ENCODE data around the gene EOMES. TPM values are rescaled to one million over a fixed set of nuclear protein-coding genes. Genes with fewer than 3 reads are reported as not detected.

Gene EOMES
- total and polyA plus RNA-seq, 8 donors = 0.05 to 0.41 (median 0.26) TPM

GRCh38 chr3:27717200-27717852 lies 4.8 kb downstream of the EOMES start:
- ATAC-seq (no peak), FAIRE-seq (no peak), DNase-seq (no peak)
- Histone ChIP-seq H3K9me3 (no peaks in the 10 kb centered on the region), H3K4me1 (peaks cover 0 to 14% (median 0%) of the 10 kb centered on the region in 3 donors), H3K4me3 (no peak overlapping the region), H3K27ac (no peak overlapping the region), H3K27me3 (peaks cover 0 to 11% (median 6%) of the 10 kb centered on the region in 4 donors), H3K36me3 (no peaks in the 10 kb centered on the region)
- 75 to 85% methylated on average over 16 of the region's 16 CpGs for WGBS, 2 donors
- TF ChIP-seq, protein P1, sequence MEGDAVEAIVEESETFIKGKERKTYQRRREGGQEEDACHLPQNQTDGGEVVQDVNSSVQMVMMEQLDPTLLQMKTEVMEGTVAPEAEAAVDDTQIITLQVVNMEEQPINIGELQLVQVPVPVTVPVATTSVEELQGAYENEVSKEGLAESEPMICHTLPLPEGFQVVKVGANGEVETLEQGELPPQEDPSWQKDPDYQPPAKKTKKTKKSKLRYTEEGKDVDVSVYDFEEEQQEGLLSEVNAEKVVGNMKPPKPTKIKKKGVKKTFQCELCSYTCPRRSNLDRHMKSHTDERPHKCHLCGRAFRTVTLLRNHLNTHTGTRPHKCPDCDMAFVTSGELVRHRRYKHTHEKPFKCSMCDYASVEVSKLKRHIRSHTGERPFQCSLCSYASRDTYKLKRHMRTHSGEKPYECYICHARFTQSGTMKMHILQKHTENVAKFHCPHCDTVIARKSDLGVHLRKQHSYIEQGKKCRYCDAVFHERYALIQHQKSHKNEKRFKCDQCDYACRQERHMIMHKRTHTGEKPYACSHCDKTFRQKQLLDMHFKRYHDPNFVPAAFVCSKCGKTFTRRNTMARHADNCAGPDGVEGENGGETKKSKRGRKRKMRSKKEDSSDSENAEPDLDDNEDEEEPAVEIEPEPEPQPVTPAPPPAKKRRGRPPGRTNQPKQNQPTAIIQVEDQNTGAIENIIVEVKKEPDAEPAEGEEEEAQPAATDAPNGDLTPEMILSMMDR (IDR thresholded peaks at IDR 0.05) = no peak
- intact Hi-C loops (cut with DNase I) = loop anchor here in 1 of 3 donors (10.0 kb wide), 1 partner anchor 167 kb away; no protein-coding TSS in a partner anchor

DNA sequence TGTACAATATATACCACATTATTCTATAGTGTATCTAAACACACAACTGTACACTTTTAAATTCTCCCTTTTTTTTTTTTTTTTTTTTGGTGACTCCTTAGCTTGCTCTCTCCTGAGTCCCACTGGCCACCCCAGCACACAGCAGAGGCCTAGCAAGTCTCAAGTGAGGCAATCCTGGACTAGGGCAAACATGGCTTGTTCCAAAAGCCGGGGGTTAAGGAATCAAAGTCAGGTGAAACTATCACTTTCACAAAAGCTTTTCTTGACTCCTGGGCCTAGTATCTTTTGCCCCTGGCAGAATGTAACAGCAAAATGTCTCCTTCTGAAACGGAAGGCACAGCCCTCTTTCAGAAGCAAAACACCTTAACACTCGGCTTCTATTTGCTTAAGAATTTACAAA lies 5.8 kb downstream of the EOMES start:
- no peaks in the 10 kb centered on the region for H3K9me3 ChIP-seq
- intact Hi-C loops (cut with DNase I) = loop anchor here in 1 of 3 donors (10.0 kb wide), 1 partner anchor 168 kb away; no protein-coding TSS in a partner anchor
- no peak for DNase-seq
- H3K36me3 ChIP-seq = no peaks in the 10 kb centered on the region
- WGBS, 2 donors = 79 to 92% methylated on average over 3 of the region's 3 CpGs
- no peak for ATAC-seq
- peaks cover 0 to 14% (median 0%) of the 10 kb centered on the region in 3 donors for H3K4me1 ChIP-seq
- no peak overlapping the region for H3K27ac ChIP-seq
- TF ChIP-seq, protein P1 (IDR thresholded peaks at IDR 0.05) = no peak
- FAIRE-seq = no peak
- H3K27me3 ChIP-seq = peaks cover 0 to 11% (median 6%) of the 10 kb centered on the region in 4 donors
- no peak overlapping the region for H3K4me3 ChIP-seq

GRCh38 chr3:27715863-27716262 lies 6.3 kb downstream of the EOMES start:
- no peak overlapping the region for H3K27ac ChIP-seq
- no peak for DNase-seq
- WGBS, 2 donors = 70 to 76% methylated on average over 4 of the region's 4 CpGs
- no peak overlapping the region for H3K4me3 ChIP-seq
- TF ChIP-seq, protein P1 (IDR thresholded peaks at IDR 0.05) = no peak
- intact Hi-C loops (cut with DNase I) = loop anchor here in 1 of 3 donors (10.0 kb wide), 1 partner anchor 169 kb away; no protein-coding TSS in a partner anchor
- ATAC-seq = no peak
- H3K4me1 ChIP-seq = peaks cover 0 to 14% (median 0%) of the 10 kb centered on the region in 3 donors
- H3K36me3 ChIP-seq = no peaks in the 10 kb centered on the region
- H3K9me3 ChIP-seq = no peaks in the 10 kb centered on the region
- FAIRE-seq = no peak
- H3K27me3 ChIP-seq = peaks cover 0 to 11% (median 6%) of the 10 kb centered on the region in 4 donors

DNA sequence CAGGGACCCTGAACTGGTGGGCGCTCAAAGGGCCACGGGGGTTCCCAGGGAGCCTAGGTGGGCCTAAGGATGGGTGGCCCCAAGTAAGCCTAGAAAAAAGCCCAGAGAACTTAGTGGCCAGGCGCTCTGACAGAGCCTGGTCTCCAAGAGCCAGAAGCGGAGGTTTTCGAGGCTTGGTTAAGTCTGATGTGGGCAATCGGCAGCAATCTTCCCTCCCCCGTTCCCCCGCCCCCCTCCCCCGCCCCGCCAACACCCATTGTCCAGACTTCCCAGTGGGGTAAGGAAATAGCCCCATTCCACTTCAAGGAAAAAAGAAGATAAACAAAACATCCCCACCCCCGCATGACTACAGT lies 6.7 kb downstream of the EOMES start:
- FAIRE-seq (no peak), ATAC-seq (no peak)
- 15 to 24% methylated on average over 11 of the region's 11 CpGs for WGBS, 2 donors

More for the DNA sequence above, 6.7 kb downstream of the EOMES start:
- peaks cover 0 to 13% (median 6%) of the 10 kb centered on the region in 4 donors for H3K27me3 ChIP-seq
- H3K4me1 ChIP-seq = peaks cover 0 to 14% (median 0%) of the 10 kb centered on the region in 3 donors
- H3K27ac ChIP-seq = no peak overlapping the region
- H3K36me3 ChIP-seq = no peaks in the 10 kb centered on the region
- TF ChIP-seq, protein P1 (IDR thresholded peaks at IDR 0.05) = no peak
- no peak for DNase-seq
- H3K4me3 ChIP-seq = no peak overlapping the region
- H3K9me3 ChIP-seq = no peaks in the 10 kb centered on the region
- intact Hi-C loops (cut with DNase I) = loop anchor here in 1 of 3 donors (10.0 kb wide), 1 partner anchor 169 kb away; no protein-coding TSS in a partner anchor

All from pancreas (tissue), 10 donors.